HG03108 (cell line): ENCODE measurements around the gene NDUFS4.
"Not testable (repeated sequence)": the region's sequence is repeated elsewhere in the genome, so short reads cannot be mapped to it uniquely, and the experiment has no call there.

Experiments used
- ATAC-seq: cut with Tn5 transposase; IDR thresholded peaks from one replicate; pipeline ENCODE4 v1.9.1; 2021; ENCODE audit warnings: moderate library complexity; ENCODE audit not compliant: unreplicated experiment

NDUFS4 gene

GRCh38 chr5:53649352-53649751 is 88.9 kb downstream of the NDUFS4 start:
- no peak for ATAC-seq

GRCh38 chr5:53660573-53660972 is 100.1 kb downstream of the NDUFS4 start:
- ATAC-seq = not testable (repeated sequence)

GRCh38 chr5:53665313-53665712 is 104.9 kb downstream of the NDUFS4 start:
- not testable (repeated sequence) for ATAC-seq

- ATAC-seq = no peak
Observed at GRCh38 chr5:53667621-53668020, 107.2 kb downstream of the NDUFS4 start.

- no peak for ATAC-seq
Observed at GRCh38 chr5:53671447-53671846, 111.0 kb downstream of the NDUFS4 start.

GRCh38 chr5:53674121-53674520 is 113.7 kb downstream of the NDUFS4 start:
- no peak for ATAC-seq

GRCh38 chr5:53677632-53678031 is 117.2 kb downstream of the NDUFS4 start:
- ATAC-seq = no peak

GRCh38 chr5:53678981-53679660 is 118.7 kb downstream of the NDUFS4 start:
- no peak for ATAC-seq

GRCh38 chr5:53681079-53681478 is 120.6 kb downstream of the NDUFS4 start:
- no peak for ATAC-seq

GRCh38 chr5:53691014-53691413 is 130.6 kb downstream of the NDUFS4 start:
- no peak for ATAC-seq

- no peak for ATAC-seq
Observed at GRCh38 chr5:53694520-53695022, 134.1 kb downstream of the NDUFS4 start.

- ATAC-seq = not testable (repeated sequence)
Observed at GRCh38 chr5:53710405-53710804, 150.0 kb downstream of the NDUFS4 start.

GRCh38 chr5:53712327-53712726 is 151.9 kb downstream of the NDUFS4 start:
- no peak for ATAC-seq

- ATAC-seq = no peak
Observed at GRCh38 chr5:53713978-53714666, 153.7 kb downstream of the NDUFS4 start.

- ATAC-seq = no peak
Observed at GRCh38 chr5:53714667-53715010, 154.2 kb downstream of the NDUFS4 start.

GRCh38 chr5:53726121-53726520 is 165.7 kb downstream of the NDUFS4 start:
- no peak for ATAC-seq

- ATAC-seq = no peak
Observed at GRCh38 chr5:53730943-53731342, 170.5 kb downstream of the NDUFS4 start.
